Mesothelial cell of epicardium (in vitro differentiated cells): ENCODE results near the gene ME1. TPM values are rescaled to one million over a fixed set of nuclear protein-coding genes. Genes with fewer than 3 reads are reported as not detected.
"Not testable (repeated sequence)": the region's sequence is repeated elsewhere in the genome, so short reads cannot be mapped to it uniquely, and the experiment has no call there.

Experiments used
- DNase-seq, 2 experiments: peaks; one replicate each; pipeline ENCODE4 v3.0.0; 2021; ENCODE audit warnings: low spot score in 2 of 2; ENCODE audit not compliant: unreplicated experiment in 2 of 2
- H3K27ac Mint-ChIP-seq: 2 replicates; pipeline ENCODE4 v1.8.0; 2021; ENCODE audit warnings: mixed read lengths
- H3K27me3 Mint-ChIP-seq: 2 replicates; pipeline ENCODE4 v1.8.0; 2021; ENCODE audit warnings: low read depth, mixed read lengths
- H3K36me3 Mint-ChIP-seq: 2 replicates; pipeline ENCODE4 v1.8.0; 2021; ENCODE audit warnings: mixed read lengths
- H3K4me1 Mint-ChIP-seq: 2 replicates; pipeline ENCODE4 v1.8.0; 2021; ENCODE audit warnings: mixed read lengths
- H3K4me3 Mint-ChIP-seq: 2 replicates; pipeline ENCODE4 v1.8.0; 2021; ENCODE audit warnings: mild to moderate bottlenecking, moderate library complexity, mixed read lengths
- H3K9me3 Mint-ChIP-seq: 2 replicates; pipeline ENCODE4 v1.8.0; 2021; ENCODE audit warnings: mixed read lengths
- total RNA-seq: library from RNA; stranded (reverse); gene quantifications from 3 replicates; pipeline ENCODE4 v1.2.1, GENCODE V29; 2021
- TF ChIP-seq, protein P1 (sequence below): fragments of 200-600 bp; sonication (generic); IDR thresholded peaks from one replicate; pipeline ENCODE4 v1.5.0; 2021; ENCODE audit warnings: antibody characterized with exemption; ENCODE audit not compliant: unreplicated experiment

The ME1 gene
- total RNA-seq, 1 donor from 2014 or later: 9.0 TPM

- TF ChIP-seq, protein P1, sequence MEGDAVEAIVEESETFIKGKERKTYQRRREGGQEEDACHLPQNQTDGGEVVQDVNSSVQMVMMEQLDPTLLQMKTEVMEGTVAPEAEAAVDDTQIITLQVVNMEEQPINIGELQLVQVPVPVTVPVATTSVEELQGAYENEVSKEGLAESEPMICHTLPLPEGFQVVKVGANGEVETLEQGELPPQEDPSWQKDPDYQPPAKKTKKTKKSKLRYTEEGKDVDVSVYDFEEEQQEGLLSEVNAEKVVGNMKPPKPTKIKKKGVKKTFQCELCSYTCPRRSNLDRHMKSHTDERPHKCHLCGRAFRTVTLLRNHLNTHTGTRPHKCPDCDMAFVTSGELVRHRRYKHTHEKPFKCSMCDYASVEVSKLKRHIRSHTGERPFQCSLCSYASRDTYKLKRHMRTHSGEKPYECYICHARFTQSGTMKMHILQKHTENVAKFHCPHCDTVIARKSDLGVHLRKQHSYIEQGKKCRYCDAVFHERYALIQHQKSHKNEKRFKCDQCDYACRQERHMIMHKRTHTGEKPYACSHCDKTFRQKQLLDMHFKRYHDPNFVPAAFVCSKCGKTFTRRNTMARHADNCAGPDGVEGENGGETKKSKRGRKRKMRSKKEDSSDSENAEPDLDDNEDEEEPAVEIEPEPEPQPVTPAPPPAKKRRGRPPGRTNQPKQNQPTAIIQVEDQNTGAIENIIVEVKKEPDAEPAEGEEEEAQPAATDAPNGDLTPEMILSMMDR: no peak
- DNase-seq: peak; percentile 84 to 92
- H3K27me3 Mint-ChIP-seq: no peaks in the 10 kb centered on the region
- H3K4me3 Mint-ChIP-seq: peak within 1 kb of the TSS; percentile 99
- peaks cover 30% of the 10 kb centered on the region for H3K4me1 Mint-ChIP-seq
- H3K27ac Mint-ChIP-seq: peak within 1 kb of the TSS; percentile 99
- H3K9me3 Mint-ChIP-seq: no peaks in the 10 kb centered on the region
- peaks cover 20% of the 10 kb centered on the region for H3K36me3 Mint-ChIP-seq
These were observed 237.7 kb downstream of the ME1 start, which contains the start of the genes PGM3 and RWDD2A for GRCh38 chr6:83192871-83193746. Gene PGM3 (minus strand): TSS chr6:83193265. CDS start chr6:83191012, 2,253 bp downstream. Gene RWDD2A (plus strand): TSS chr6:83193357. CDS start chr6:83194452, 1,095 bp downstream.

GRCh38 chr6:83192456-83192855 is 238.4 kb downstream of the ME1 start:
- peak overlapping the region; percentile 99 for H3K27ac Mint-ChIP-seq

DNA sequence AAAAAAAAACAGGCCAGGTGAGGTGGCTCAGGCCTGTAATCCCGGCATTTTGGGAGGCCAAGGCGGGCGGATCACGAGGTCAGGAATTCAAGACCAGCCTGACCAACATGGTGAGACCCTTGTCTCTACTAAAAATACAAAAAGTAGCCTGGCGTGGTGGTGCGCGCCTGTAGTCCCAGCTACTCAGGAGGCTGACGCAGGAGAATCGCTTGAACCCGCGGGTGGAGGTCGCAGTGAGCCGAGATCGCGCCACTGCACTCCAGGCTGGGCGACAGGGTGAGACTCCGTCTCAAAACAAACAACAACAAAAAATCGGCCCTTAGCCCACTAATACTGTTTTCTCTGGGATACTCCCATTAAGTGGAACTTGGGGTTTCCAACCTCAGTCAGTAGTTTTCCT is 238.9 kb downstream of the ME1 start:
- Mint-ChIP-seq H3K4me1 (peaks cover 30% of the 10 kb centered on the region), H3K4me3 (peak overlapping the region; percentile 99), H3K36me3 (peaks cover 15% of the 10 kb centered on the region)
- not testable (repeated sequence) for H3K27ac Mint-ChIP-seq, H3K9me3 Mint-ChIP-seq, H3K27me3 Mint-ChIP-seq, DNase-seq

More at GRCh38 chr6:83192456-83192855, 238.4 kb downstream of the ME1 start:
- TF ChIP-seq, protein P1: no peak
- Mint-ChIP-seq H3K36me3 (peaks cover 19% of the 10 kb centered on the region), H3K27me3 (no peaks in the 10 kb centered on the region), H3K9me3 (no peaks in the 10 kb centered on the region), H3K4me3 (peak overlapping the region; percentile 99), H3K4me1 (peaks cover 30% of the 10 kb centered on the region)
- DNase-seq: no peak

GRCh38 chr6:83190626-83191025 is 240.2 kb downstream of the ME1 start:
- peak overlapping the region; percentile 99 for H3K4me3 Mint-ChIP-seq
- H3K27me3 Mint-ChIP-seq: no peaks in the 10 kb centered on the region
- peaks cover 19% of the 10 kb centered on the region for H3K36me3 Mint-ChIP-seq
- TF ChIP-seq, protein P1: no peak
- DNase-seq: no peak
- no peaks in the 10 kb centered on the region for H3K9me3 Mint-ChIP-seq
- peaks cover 30% of the 10 kb centered on the region for H3K4me1 Mint-ChIP-seq
- no peak overlapping the region for H3K27ac Mint-ChIP-seq

DNA sequence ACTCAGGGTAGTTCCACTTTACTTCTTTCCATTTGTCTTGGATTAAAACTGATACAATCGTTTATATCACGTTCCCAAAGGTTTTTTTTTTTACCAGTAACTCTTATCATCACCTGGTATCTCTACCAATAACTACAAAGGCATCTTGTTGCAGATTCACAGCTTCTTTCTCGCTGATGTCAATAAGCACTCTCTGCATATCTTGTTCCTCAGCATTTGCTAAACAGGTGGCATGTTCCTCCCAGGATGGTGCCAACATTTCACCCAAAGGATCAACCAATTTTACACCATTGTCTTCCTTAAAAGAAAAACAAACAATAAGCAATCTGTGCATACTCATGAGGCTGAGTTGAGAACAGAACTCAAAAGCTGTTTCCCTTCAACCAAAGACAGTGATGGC is 242.3 kb downstream of the ME1 start:
- Mint-ChIP-seq H3K4me1 (peaks cover 18% of the 10 kb centered on the region), H3K27ac (no peak overlapping the region), H3K36me3 (peaks cover 32% of the 10 kb centered on the region), H3K27me3 (no peaks in the 10 kb centered on the region), H3K9me3 (no peaks in the 10 kb centered on the region), H3K4me3 (no peak overlapping the region)
- TF ChIP-seq, protein P1: no peak
- DNase-seq: no peak

GRCh38 chr6:83185096-83185495 is 245.8 kb downstream of the ME1 start:
- H3K36me3 Mint-ChIP-seq: peaks cover 43% of the 10 kb centered on the region
- no peak overlapping the region for H3K4me3 Mint-ChIP-seq
- no peaks in the 10 kb centered on the region for H3K4me1 Mint-ChIP-seq
- H3K27me3 Mint-ChIP-seq: no peaks in the 10 kb centered on the region
- H3K27ac Mint-ChIP-seq: no peak overlapping the region
- no peak for DNase-seq
- H3K9me3 Mint-ChIP-seq: no peaks in the 10 kb centered on the region
- TF ChIP-seq, protein P1: no peak
